Type B pancreatic cell (in vitro differentiated cells): Measurements from ENCODE around the gene FAT2. TPM values are rescaled to one million over a fixed set of nuclear protein-coding genes. Genes with fewer than 3 reads are reported as not detected.
"Not testable (repeated sequence)": the region's sequence is repeated elsewhere in the genome, so short reads cannot be mapped to it uniquely, and the experiment has no call there.

ENCODE experiments used
- DNase-seq: peaks from one replicate; pipeline ENCODE4 v3.0.0; 2021; ENCODE audit warnings: mixed read lengths; ENCODE audit not compliant: unreplicated experiment; ENCODE audit errors: extremely low spot score
- H3K27ac Mint-ChIP-seq: 2 replicates; pipeline ENCODE4 v1.8.0; 2021; ENCODE audit warnings: mild to moderate bottlenecking, mixed read lengths
- H3K27me3 Mint-ChIP-seq: 2 replicates; pipeline ENCODE4 v1.8.0; 2021; ENCODE audit warnings: mixed read lengths
- H3K36me3 Mint-ChIP-seq: 2 replicates; pipeline ENCODE4 v1.8.0; 2021; ENCODE audit warnings: mixed read lengths
- H3K4me1 Mint-ChIP-seq: one replicate; pipeline ENCODE4 v1.8.0; 2021; ENCODE audit warnings: mixed read lengths; ENCODE audit not compliant: unreplicated experiment
- H3K4me3 Mint-ChIP-seq: 2 replicates; pipeline ENCODE4 v1.8.0; 2021; ENCODE audit warnings: mild to moderate bottlenecking, mixed read lengths
- H3K9me3 Mint-ChIP-seq: 2 replicates; pipeline ENCODE4 v1.8.0; 2021; ENCODE audit warnings: mixed read lengths
- CTCF ChIP-seq: fragments of 200-600 bp; sonication (generic); conservative IDR thresholded peaks from 2 replicates; pipeline ENCODE4 v1.5.0; 2021; ENCODE audit warnings: antibody characterized with exemption, mild to moderate bottlenecking
- total RNA-seq: library from RNA; stranded (reverse); gene quantifications from 2 replicates; pipeline ENCODE4 v1.2.1, GENCODE V29; 2021; ENCODE audit warnings: low replicate concordance

The FAT2 gene
- total RNA-seq, 1 donor from 2014 or later = 0.80 TPM

- DNase-seq = no peak
- Mint-ChIP-seq H3K36me3 (no peaks in the 10 kb centered on the region), H3K27ac (no peak overlapping the region), H3K27me3 (no peaks in the 10 kb centered on the region), H3K4me1 (peaks cover 5% of the 10 kb centered on the region), H3K4me3 (no peak overlapping the region), H3K9me3 (no peaks in the 10 kb centered on the region)
- no peak for TF ChIP-seq CTCF
These were observed 6.8 kb downstream of the FAT2 start for GRCh38 chr5:151584057-151584937.

- Mint-ChIP-seq H3K4me1 (peaks cover 5% of the 10 kb centered on the region), H3K27ac (no peak overlapping the region)
These were observed 9.1 kb downstream of the FAT2 start for GRCh38 chr5:151581812-151582583.

GRCh38 chr5:151581347-151581746, 9.8 kb downstream of the FAT2 start:
- no peak for TF ChIP-seq CTCF
- Mint-ChIP-seq H3K9me3 (no peaks in the 10 kb centered on the region), H3K36me3 (no peaks in the 10 kb centered on the region)

More at GRCh38 chr5:151581812-151582583, 9.1 kb downstream of the FAT2 start:
- H3K27me3 Mint-ChIP-seq = no peaks in the 10 kb centered on the region
- no peaks in the 10 kb centered on the region for H3K9me3 Mint-ChIP-seq
- H3K4me3 Mint-ChIP-seq = no peak overlapping the region
- no peak for DNase-seq
- H3K36me3 Mint-ChIP-seq = no peaks in the 10 kb centered on the region
- no peak for TF ChIP-seq CTCF

GRCh38 chr5:151580858-151581257, 10.3 kb downstream of the FAT2 start:
- Mint-ChIP-seq H3K27me3 (no peaks in the 10 kb centered on the region), H3K4me3 (no peak overlapping the region), H3K27ac (no peak overlapping the region), H3K4me1 (peaks cover 5% of the 10 kb centered on the region), H3K9me3 (no peaks in the 10 kb centered on the region), H3K36me3 (no peaks in the 10 kb centered on the region)
- no peak for TF ChIP-seq CTCF
- no peak for DNase-seq

More at GRCh38 chr5:151581347-151581746, 9.8 kb downstream of the FAT2 start:
- Mint-ChIP-seq H3K27ac (no peak overlapping the region), H3K4me1 (peaks cover 5% of the 10 kb centered on the region), H3K27me3 (no peaks in the 10 kb centered on the region), H3K4me3 (no peak overlapping the region)
- DNase-seq = no peak

- no peak overlapping the region for H3K4me3 Mint-ChIP-seq
- H3K36me3 Mint-ChIP-seq = no peaks in the 10 kb centered on the region
- no peaks in the 10 kb centered on the region for H3K27me3 Mint-ChIP-seq
- no peak overlapping the region for H3K27ac Mint-ChIP-seq
- no peak for DNase-seq
- TF ChIP-seq CTCF = no peak
- peaks cover 5% of the 10 kb centered on the region for H3K4me1 Mint-ChIP-seq
- H3K9me3 Mint-ChIP-seq = no peaks in the 10 kb centered on the region
These were observed 10.9 kb downstream of the FAT2 start for GRCh38 chr5:151580239-151580638.

- not testable (repeated sequence) for H3K4me1 Mint-ChIP-seq, H3K9me3 Mint-ChIP-seq, H3K36me3 Mint-ChIP-seq, H3K4me3 Mint-ChIP-seq, DNase-seq, H3K27me3 Mint-ChIP-seq, H3K27ac Mint-ChIP-seq
These were observed 12.0 kb downstream of the FAT2 start for GRCh38 chr5:151579146-151579545.
